Upper lobe of right lung (tissue), 1 donor: ENCODE results near the gene TNFAIP1. TPM values are rescaled to one million over a fixed set of nuclear protein-coding genes. Genes with fewer than 3 reads are reported as not detected.

Experiments used
- ATAC-seq: fragments of 200-7000 bp; cut with Tn5 transposase; one replicate; pipeline ENCODE4 v1.9.1; 2020; ENCODE audit warnings: mild to moderate bottlenecking, moderate library complexity
- DNase-seq: peaks from one replicate; pipeline ENCODE4 v3.0.0-alpha.2; 2020
- H3K27ac ChIP-seq: fragments of 200-600 bp; one replicate; pipeline ENCODE4 v1.8.0; 2022
- H3K27me3 ChIP-seq: fragments of 200-600 bp; one replicate; pipeline ENCODE4 v1.8.0; 2022; ENCODE audit warnings: mild to moderate bottlenecking
- H3K36me3 ChIP-seq: fragments of 200-600 bp; one replicate; pipeline ENCODE4 v1.8.0; 2022
- H3K4me1 ChIP-seq: fragments of 200-600 bp; one replicate; pipeline ENCODE4 v1.8.0; 2022
- H3K4me3 ChIP-seq: fragments of 200-600 bp; one replicate; pipeline ENCODE4 v1.8.0; 2022; ENCODE audit warnings: mild to moderate bottlenecking
- H3K9me3 ChIP-seq: fragments of 200-600 bp; one replicate; pipeline ENCODE4 v1.8.0; 2022
- intact Hi-C: fragments of 100-400 bp; cut with DNase I; formaldehyde crosslinking; loops from one replicate; pipeline ENCODE4 v1.11.0; 2022
- total RNA-seq: library from RNA; stranded (reverse); fragmentation: NEBNext Ultra II Directional; extraction: Animal tissue kit (Norgen Biotek cat#: 25700); gene quantifications from one replicate; pipeline ENCODE4 v1.2.1, GENCODE V29; 2021
- TF ChIP-seq, protein P1 (sequence below): fragments of 200-600 bp; IDR thresholded peaks from one replicate; pipeline ENCODE4 v1.8.0; 2022; ENCODE audit warnings: antibody characterized with exemption
- donor health status: DM: no; HTN: yes; CAD: no; lungs with severe emphysema.

The TNFAIP1 gene
- total RNA-seq, 1 donor from 2014 or later: 82.7 TPM

- TF ChIP-seq, protein P1, sequence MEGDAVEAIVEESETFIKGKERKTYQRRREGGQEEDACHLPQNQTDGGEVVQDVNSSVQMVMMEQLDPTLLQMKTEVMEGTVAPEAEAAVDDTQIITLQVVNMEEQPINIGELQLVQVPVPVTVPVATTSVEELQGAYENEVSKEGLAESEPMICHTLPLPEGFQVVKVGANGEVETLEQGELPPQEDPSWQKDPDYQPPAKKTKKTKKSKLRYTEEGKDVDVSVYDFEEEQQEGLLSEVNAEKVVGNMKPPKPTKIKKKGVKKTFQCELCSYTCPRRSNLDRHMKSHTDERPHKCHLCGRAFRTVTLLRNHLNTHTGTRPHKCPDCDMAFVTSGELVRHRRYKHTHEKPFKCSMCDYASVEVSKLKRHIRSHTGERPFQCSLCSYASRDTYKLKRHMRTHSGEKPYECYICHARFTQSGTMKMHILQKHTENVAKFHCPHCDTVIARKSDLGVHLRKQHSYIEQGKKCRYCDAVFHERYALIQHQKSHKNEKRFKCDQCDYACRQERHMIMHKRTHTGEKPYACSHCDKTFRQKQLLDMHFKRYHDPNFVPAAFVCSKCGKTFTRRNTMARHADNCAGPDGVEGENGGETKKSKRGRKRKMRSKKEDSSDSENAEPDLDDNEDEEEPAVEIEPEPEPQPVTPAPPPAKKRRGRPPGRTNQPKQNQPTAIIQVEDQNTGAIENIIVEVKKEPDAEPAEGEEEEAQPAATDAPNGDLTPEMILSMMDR: no peak
- ATAC-seq: no peak
- H3K4me3 ChIP-seq: no peak overlapping the region
- H3K36me3 ChIP-seq: no peaks in the 10 kb centered on the region
- H3K27me3 ChIP-seq: no peaks in the 10 kb centered on the region
- intact Hi-C loops: no loop called here
- H3K4me1 ChIP-seq: peaks cover 15% of the 10 kb centered on the region
- no peaks in the 10 kb centered on the region for H3K9me3 ChIP-seq
- no peak for DNase-seq
- no peak overlapping the region for H3K27ac ChIP-seq
Observed at GRCh38 chr17:28317099-28317965, 18.2 kb upstream of the TNFAIP1 start.

DNA sequence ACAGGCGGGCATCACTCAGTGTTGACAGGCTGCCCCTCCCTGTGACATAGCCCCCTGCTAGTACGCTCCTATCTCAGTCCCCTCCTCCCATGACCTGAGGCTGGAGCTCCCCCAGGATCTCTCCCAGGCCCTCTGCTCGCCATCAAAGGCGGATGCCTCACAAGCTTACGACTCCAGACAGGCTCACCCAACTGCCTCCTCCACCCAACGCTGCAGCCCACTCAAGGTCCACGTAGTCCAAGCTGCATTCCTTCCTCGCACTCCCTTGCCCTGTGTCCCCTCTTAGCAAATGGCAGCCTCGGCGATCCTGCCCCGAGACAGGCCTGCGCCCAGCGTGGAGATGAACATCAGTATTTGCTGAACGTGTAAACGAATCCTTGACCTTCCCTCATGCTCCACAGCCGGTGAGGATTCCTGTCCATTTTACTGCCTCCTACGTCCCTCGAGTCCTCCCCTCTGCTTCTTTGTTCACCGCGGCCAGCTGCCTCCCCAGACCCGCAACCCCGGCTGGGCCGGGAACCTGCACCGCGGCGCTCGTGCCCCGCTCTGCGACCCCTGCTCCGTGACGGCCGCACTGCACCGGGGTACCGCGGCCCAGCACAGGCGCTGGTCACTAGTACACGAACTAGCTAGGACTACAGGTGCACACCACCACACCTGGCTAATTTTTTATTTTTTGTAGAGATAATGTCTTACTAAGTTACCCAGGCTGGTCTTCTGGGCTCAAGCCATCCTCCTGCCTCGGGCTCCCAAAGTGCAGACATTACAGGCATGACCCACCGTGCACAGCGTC lies 17.4 kb upstream of the TNFAIP1 start:
- Histone ChIP-seq H3K4me1 (peaks cover 15% of the 10 kb centered on the region), H3K27ac (no peak overlapping the region), H3K36me3 (no peaks in the 10 kb centered on the region), H3K27me3 (no peaks in the 10 kb centered on the region), H3K4me3 (peak overlapping the region; percentile 80), H3K9me3 (no peaks in the 10 kb centered on the region)
- ATAC-seq (no peak), DNase-seq (no peak)
- TF ChIP-seq, protein P1: no peak
- intact Hi-C loops: no loop called here

DNA sequence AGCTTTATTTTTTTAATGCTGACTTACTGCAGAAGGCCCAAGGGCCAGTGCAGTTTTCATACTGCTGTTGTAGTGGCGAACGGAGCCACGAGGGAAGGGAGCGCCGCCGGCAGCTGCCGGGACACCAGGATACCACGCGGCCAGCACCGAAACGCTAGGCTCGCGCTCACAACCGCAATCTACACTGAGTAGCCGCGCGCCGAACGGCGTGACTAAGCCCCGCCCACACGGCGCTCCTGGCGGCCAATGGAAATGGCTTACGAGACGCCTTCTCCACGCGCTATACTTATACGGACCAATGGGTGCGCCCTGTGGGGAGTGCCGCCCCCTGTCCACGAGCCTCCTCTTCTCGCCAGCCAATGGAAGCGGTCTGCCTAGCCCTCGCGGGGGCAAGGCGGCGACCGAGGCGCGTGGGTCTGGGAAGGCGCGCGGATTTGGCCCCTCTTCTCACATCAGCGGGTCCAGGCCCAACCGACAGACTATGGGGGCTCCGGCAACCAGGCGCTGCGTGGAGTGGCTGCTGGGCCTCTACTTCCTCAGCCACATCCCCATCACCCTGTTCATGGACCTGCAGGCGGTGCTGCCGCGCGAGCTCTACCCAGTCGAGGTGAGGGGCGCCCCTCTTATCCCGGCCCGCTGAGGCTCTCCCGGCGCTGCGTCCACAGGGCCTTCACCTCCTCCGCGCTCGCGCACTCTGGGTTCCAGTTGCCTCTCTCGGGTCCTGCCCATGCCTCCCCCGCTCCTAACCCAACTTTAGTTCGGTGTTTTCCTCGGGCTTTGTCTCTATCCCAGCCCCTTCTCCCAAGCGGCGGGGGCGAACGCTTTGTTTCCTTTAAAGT lies 16.6 kb upstream of the TNFAIP1 start, which contains the start of gene TMEM97:
Gene TMEM97 (plus strand): TSS at position 442 of the 839 bp plus-strand sequence. CDS start 40 bp downstream, at position 482.
- H3K9me3 ChIP-seq: no peaks in the 10 kb centered on the region
- no peaks in the 10 kb centered on the region for H3K36me3 ChIP-seq
- TF ChIP-seq, protein P1: peak; percentile 7
- DNase-seq (peak; percentile 98), ATAC-seq (peak; percentile 99)
- H3K27ac ChIP-seq: peak within 1 kb of the TSS; percentile 66
- peaks cover 17% of the 10 kb centered on the region for H3K4me1 ChIP-seq
- intact Hi-C loops: no loop called here
- H3K27me3 ChIP-seq: no peaks in the 10 kb centered on the region
- peak within 1 kb of the TSS; percentile 80 for H3K4me3 ChIP-seq

- Histone ChIP-seq H3K4me3 (peak overlapping the region; percentile 80), H3K9me3 (no peaks in the 10 kb centered on the region), H3K27me3 (no peaks in the 10 kb centered on the region), H3K27ac (peak overlapping the region; percentile 66), H3K36me3 (no peaks in the 10 kb centered on the region), H3K4me1 (peaks cover 22% of the 10 kb centered on the region)
- intact Hi-C loops: no loop called here
- ATAC-seq (no peak), DNase-seq (no peak)
- TF ChIP-seq, protein P1: no peak
Observed at GRCh38 chr17:28319598-28319935, 16.0 kb upstream of the TNFAIP1 start.
